ENCODE results near the gene EPM2A. TPM values are rescaled to one million over a fixed set of nuclear protein-coding genes. Genes with fewer than 3 reads are reported as not detected.

The EPM2A gene
- total RNA-seq, 1 experiment from 2014 or later = 2.5 TPM

DNA sequence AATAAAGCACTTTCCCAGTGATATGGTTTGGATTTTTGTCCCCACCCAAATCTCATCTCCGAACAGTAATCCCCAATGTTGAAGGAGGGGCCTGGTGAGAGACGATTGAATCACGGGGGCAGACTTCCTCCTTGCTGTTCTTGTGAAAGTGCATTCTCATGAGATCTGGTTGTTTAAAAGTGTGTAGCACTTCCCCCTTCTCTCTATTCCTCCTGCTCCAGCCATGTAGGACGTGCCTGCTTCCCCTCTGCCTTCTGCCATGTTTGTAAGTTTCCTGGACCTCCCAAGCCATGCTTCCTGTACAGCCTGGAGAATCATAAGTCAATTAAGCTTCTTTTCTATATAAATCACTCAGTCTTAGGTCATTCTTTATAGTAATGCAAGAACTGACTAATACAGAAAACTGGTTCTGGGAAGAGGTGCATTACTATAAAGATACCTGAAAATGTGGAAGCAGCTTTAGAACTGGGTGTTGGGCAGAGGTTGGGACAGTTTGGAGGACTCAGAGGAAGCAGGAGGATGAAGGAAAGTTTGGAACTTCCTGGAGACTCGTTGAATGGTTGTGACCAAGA is 7.4 kb downstream of the EPM2A start:
- Mint-ChIP-seq H3K4me1 (ENCODE audit: low read depth, unreplicated experiment) (no peaks in the 10 kb centered on the region), H3K36me3 (ENCODE audit: insufficient read depth, unreplicated experiment) (no peaks in the 10 kb centered on the region), H3K4me3 (ENCODE audit: low read depth, unreplicated experiment) (no peak overlapping the region), H3K27me3 (ENCODE audit: unreplicated experiment) (no peaks in the 10 kb centered on the region), H3K9me3 (ENCODE audit: low read depth, unreplicated experiment) (peaks cover 8% of the 10 kb centered on the region), H3K27ac (ENCODE audit: unreplicated experiment) (no peak overlapping the region)
- BruUV-seq (replicated peaks) = no TSS peak
- intact Hi-C loops (cut with micrococcal nuclease; ENCODE audit: unreplicated experiment) = no loop called here
- no peak for DNase-seq
- CTCF ChIA-PET = no interaction called here
- TF ChIP-seq, protein P1, sequence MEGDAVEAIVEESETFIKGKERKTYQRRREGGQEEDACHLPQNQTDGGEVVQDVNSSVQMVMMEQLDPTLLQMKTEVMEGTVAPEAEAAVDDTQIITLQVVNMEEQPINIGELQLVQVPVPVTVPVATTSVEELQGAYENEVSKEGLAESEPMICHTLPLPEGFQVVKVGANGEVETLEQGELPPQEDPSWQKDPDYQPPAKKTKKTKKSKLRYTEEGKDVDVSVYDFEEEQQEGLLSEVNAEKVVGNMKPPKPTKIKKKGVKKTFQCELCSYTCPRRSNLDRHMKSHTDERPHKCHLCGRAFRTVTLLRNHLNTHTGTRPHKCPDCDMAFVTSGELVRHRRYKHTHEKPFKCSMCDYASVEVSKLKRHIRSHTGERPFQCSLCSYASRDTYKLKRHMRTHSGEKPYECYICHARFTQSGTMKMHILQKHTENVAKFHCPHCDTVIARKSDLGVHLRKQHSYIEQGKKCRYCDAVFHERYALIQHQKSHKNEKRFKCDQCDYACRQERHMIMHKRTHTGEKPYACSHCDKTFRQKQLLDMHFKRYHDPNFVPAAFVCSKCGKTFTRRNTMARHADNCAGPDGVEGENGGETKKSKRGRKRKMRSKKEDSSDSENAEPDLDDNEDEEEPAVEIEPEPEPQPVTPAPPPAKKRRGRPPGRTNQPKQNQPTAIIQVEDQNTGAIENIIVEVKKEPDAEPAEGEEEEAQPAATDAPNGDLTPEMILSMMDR (IDR thresholded peaks at IDR 0.05; ENCODE audit: unreplicated experiment) = no peak

DNA sequence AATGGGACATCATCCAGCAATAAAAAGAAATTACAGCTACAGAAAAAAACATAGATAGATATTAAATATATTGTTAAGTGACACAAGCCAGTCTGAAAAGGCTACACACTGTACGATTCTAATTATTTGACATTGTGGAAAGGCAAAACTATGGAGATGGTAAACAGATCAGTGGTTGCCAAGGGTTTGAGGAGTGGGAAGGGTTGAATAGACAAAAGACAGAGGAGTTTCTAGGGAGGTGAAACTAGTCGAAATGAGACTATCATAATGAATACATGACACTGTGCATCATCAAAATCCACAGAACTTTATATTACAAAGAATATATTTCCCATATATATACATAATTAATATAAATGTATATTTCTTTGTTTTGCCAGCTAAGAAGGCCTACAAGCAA is 9.8 kb downstream of the EPM2A start:
- H3K27ac Mint-ChIP-seq (ENCODE audit: unreplicated experiment) = no peak overlapping the region
- no peaks in the 10 kb centered on the region for H3K27me3 Mint-ChIP-seq (ENCODE audit: unreplicated experiment)
- BruUV-seq (replicated peaks) = no TSS peak
- DNase-seq = no peak
- no peak overlapping the region for H3K4me3 Mint-ChIP-seq (ENCODE audit: low read depth, unreplicated experiment)
- H3K36me3 Mint-ChIP-seq (ENCODE audit: insufficient read depth, unreplicated experiment) = no peaks in the 10 kb centered on the region
- intact Hi-C loops (cut with micrococcal nuclease; ENCODE audit: unreplicated experiment) = no loop called here
- H3K9me3 Mint-ChIP-seq (ENCODE audit: low read depth, unreplicated experiment) = peaks cover 8% of the 10 kb centered on the region
- TF ChIP-seq, protein P1 (IDR thresholded peaks at IDR 0.05; ENCODE audit: unreplicated experiment) = no peak
- CTCF ChIA-PET = no interaction called here
- no peaks in the 10 kb centered on the region for H3K4me1 Mint-ChIP-seq (ENCODE audit: low read depth, unreplicated experiment)

DNA sequence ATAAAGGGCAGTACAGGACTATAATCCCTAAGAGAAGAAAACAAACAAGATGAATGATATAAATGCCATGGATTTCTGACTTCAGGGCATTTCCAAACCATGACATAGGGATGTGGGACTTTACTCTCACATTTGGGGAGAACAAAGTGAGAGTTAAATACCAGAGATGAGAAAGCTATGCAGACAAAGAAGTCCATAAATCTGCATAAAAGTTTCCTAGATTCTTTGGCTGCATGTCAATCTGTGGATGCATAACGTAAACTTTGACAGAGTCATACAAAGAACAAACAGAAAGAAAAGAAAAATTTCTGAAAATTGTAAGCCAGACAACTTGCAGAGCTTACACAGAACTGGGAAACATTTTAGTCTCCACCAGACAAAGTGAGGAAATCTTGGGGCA is 11.7 kb downstream of the EPM2A start:
- Mint-ChIP-seq H3K27me3 (ENCODE audit: unreplicated experiment) (no peaks in the 10 kb centered on the region), H3K27ac (ENCODE audit: unreplicated experiment) (no peak overlapping the region), H3K4me1 (ENCODE audit: low read depth, unreplicated experiment) (no peaks in the 10 kb centered on the region), H3K36me3 (ENCODE audit: insufficient read depth, unreplicated experiment) (no peaks in the 10 kb centered on the region), H3K9me3 (ENCODE audit: low read depth, unreplicated experiment) (peaks cover 3% of the 10 kb centered on the region), H3K4me3 (ENCODE audit: low read depth, unreplicated experiment) (no peak overlapping the region)
- TF ChIP-seq, protein P1 (IDR thresholded peaks at IDR 0.05; ENCODE audit: unreplicated experiment) = no peak
- CTCF ChIA-PET = no interaction called here
- intact Hi-C loops (cut with micrococcal nuclease; ENCODE audit: unreplicated experiment) = no loop called here
- DNase-seq = no peak
- BruUV-seq (replicated peaks) = no TSS peak

DNA sequence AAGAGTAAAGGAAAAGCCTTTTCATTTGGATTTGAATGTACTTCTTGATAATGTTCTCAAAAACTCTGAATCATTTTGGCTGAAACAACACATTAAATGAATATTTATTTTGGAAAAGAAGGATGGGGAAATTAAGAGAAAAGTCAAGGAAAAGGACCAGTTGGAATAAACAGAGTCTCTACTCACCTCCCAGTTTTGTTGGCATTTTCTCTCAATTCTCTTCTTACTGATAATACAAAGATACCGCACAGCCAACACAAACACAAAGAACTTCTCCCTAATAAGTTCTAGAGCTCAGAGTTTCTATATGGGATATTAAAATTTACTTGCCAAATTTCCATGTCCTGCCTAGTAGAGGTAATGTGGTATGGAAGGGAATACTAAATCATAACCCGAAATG is 13.1 kb downstream of the EPM2A start:
- no peaks in the 10 kb centered on the region for H3K9me3 Mint-ChIP-seq (ENCODE audit: low read depth, unreplicated experiment)
- H3K27ac Mint-ChIP-seq (ENCODE audit: unreplicated experiment) = no peak overlapping the region
- no TSS peak for BruUV-seq (replicated peaks)
- no peak overlapping the region for H3K4me3 Mint-ChIP-seq (ENCODE audit: low read depth, unreplicated experiment)
- TF ChIP-seq, protein P1 (IDR thresholded peaks at IDR 0.05; ENCODE audit: unreplicated experiment) = no peak
- CTCF ChIA-PET = no interaction called here
- DNase-seq = no peak
- intact Hi-C loops (cut with micrococcal nuclease; ENCODE audit: unreplicated experiment) = no loop called here
- no peaks in the 10 kb centered on the region for H3K36me3 Mint-ChIP-seq (ENCODE audit: insufficient read depth, unreplicated experiment)
- H3K4me1 Mint-ChIP-seq (ENCODE audit: low read depth, unreplicated experiment) = no peaks in the 10 kb centered on the region
- no peaks in the 10 kb centered on the region for H3K27me3 Mint-ChIP-seq (ENCODE audit: unreplicated experiment)
